ENCODE results near the gene SH3BP2. TPM values are rescaled to one million over a fixed set of nuclear protein-coding genes. Genes with fewer than 3 reads are reported as not detected.

Gene SH3BP2
- total RNA-seq, 1 donor from 2014 or later, result 102 TPM

GRCh38 chr4:2823671-2824328 lies 30.9 kb downstream of the SH3BP2 start:
- Histone ChIP-seq H3K9me3 (no peaks in the 10 kb centered on the region), H3K4me1 (peaks cover 8% of the 10 kb centered on the region), H3K36me3 (peaks cover 78% of the 10 kb centered on the region), H3K27me3 (ENCODE audit: low read depth) (no peaks in the 10 kb centered on the region), H3K27ac (no peak overlapping the region), H3K4me3 (no peak overlapping the region)
- DNase-seq (peak; percentile 44), ATAC-seq (no peak)
- intact Hi-C loops (cut with DNase I), result no loop called here
- no peak for TF ChIP-seq CTCF (IDR thresholded peaks at IDR 0.05)

- peak; percentile 35 for DNase-seq
- intact Hi-C loops (cut with DNase I), result no loop called here
These were observed 31.5 kb downstream of the SH3BP2 start for GRCh38 chr4:2824329-2824835.

GRCh38 chr4:2824836-2825381 lies 32.0 kb downstream of the SH3BP2 start:
- H3K27ac ChIP-seq, result no peak overlapping the region
- peaks cover 89% of the 10 kb centered on the region for H3K36me3 ChIP-seq
- H3K27me3 ChIP-seq (ENCODE audit: low read depth), result no peaks in the 10 kb centered on the region
- ATAC-seq (no peak), DNase-seq (peak; percentile 41)
- no peaks in the 10 kb centered on the region for H3K4me1 ChIP-seq
- intact Hi-C loops (cut with DNase I), result no loop called here
- TF ChIP-seq CTCF (IDR thresholded peaks at IDR 0.05), result no peak
- no peaks in the 10 kb centered on the region for H3K9me3 ChIP-seq
- H3K4me3 ChIP-seq, result no peak overlapping the region

More at GRCh38 chr4:2824329-2824835, 31.5 kb downstream of the SH3BP2 start:
- Histone ChIP-seq H3K9me3 (no peaks in the 10 kb centered on the region), H3K36me3 (peaks cover 84% of the 10 kb centered on the region), H3K4me1 (peaks cover 2% of the 10 kb centered on the region), H3K27me3 (ENCODE audit: low read depth) (no peaks in the 10 kb centered on the region), H3K4me3 (no peak overlapping the region), H3K27ac (no peak overlapping the region)
- ATAC-seq, result no peak
- TF ChIP-seq CTCF (IDR thresholded peaks at IDR 0.05), result no peak

- Histone ChIP-seq H3K36me3 (peaks cover 94% of the 10 kb centered on the region), H3K4me3 (no peak overlapping the region), H3K27me3 (ENCODE audit: low read depth) (no peaks in the 10 kb centered on the region), H3K27ac (no peak overlapping the region), H3K4me1 (no peaks in the 10 kb centered on the region), H3K9me3 (no peaks in the 10 kb centered on the region)
- no peak for TF ChIP-seq CTCF (IDR thresholded peaks at IDR 0.05)
- no peak for ATAC-seq
- intact Hi-C loops (cut with DNase I), result no loop called here
- DNase-seq, result peak; percentile 44
These were observed 32.9 kb downstream of the SH3BP2 start for GRCh38 chr4:2825740-2826139.

- DNase-seq (peak; percentile 31), ATAC-seq (no peak)
- H3K4me1 ChIP-seq, result no peaks in the 10 kb centered on the region
- peaks cover 94% of the 10 kb centered on the region for H3K36me3 ChIP-seq
- H3K27me3 ChIP-seq (ENCODE audit: low read depth), result no peaks in the 10 kb centered on the region
- no peaks in the 10 kb centered on the region for H3K9me3 ChIP-seq
- TF ChIP-seq CTCF (IDR thresholded peaks at IDR 0.05), result no peak
- no peak overlapping the region for H3K27ac ChIP-seq
- intact Hi-C loops (cut with DNase I), result no loop called here
- H3K4me3 ChIP-seq, result no peak overlapping the region
These were observed 34.4 kb downstream of the SH3BP2 start for GRCh38 chr4:2827071-2827873.

Measured in lower lobe of right lung (tissue), 2 donors.